ENCODE data around the gene SAMD14. TPM values are rescaled to one million over a fixed set of nuclear protein-coding genes. Genes with fewer than 3 reads are reported as not detected.

SAMD14 gene
- total and polyA plus RNA-seq, 2 donors (not counting 1 experiment from before 2014, with no cell fraction given), result 0.13 to 0.89 TPM

DNA sequence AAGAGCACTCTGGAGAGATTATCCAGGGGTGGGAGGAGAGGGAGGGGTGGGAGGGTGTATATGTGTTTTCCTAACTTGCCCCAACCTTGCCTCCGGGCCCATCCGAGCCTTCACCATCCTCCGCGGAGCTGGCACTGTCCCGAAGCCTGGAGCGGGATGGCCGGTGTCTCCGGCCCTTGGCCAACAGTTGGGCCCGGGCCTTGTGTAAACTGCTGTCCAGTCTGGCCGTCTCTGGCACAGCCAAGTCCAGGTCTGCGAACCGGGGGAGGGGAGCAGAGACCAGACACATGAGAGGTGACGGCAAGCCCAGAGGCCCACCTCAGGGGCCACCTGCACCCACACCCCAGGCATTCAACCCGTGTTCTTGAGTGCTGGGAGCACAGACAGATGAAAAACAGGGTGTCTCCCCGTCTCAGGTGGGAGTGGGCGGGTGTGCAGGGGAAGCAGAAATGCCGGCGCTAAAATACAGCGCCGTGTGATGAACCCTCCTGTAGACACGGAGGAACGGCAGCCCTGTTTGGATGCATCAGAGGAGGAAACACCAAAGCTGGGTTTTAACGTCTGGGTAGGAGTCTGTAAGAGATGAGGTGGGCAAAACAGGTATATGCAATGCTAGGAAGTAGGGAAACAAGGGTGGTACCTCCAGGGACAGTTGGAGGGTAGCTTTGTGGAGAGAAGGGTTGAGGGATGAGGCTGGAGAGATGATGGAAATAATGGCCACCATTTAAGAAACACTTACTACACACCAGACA lies 11.7 kb downstream of the SAMD14 start:
- H3K27ac Mint-ChIP-seq, result no peak overlapping the region
- no peaks in the 10 kb centered on the region for H3K79me2 ChIP-seq (ENCODE audit: control insufficient read depth, insufficient read depth, low read length)
- no peak overlapping the region for H3K4me3 ChIP-seq (ENCODE audit: control extremely low read depth in 1 of 5, extremely low read depth in 1 of 5, insufficient read depth in 1 of 5, low read depth in 2 of 5, low read length in 4 of 5)
- TF ChIP-seq EZH2 (IDR thresholded peaks at IDR 0.05; ENCODE audit: borderline replicate concordance, insufficient read depth, low read depth, low read length, poor library complexity, severe bottlenecking), result no peak
- TF ChIP-seq, protein P1, sequence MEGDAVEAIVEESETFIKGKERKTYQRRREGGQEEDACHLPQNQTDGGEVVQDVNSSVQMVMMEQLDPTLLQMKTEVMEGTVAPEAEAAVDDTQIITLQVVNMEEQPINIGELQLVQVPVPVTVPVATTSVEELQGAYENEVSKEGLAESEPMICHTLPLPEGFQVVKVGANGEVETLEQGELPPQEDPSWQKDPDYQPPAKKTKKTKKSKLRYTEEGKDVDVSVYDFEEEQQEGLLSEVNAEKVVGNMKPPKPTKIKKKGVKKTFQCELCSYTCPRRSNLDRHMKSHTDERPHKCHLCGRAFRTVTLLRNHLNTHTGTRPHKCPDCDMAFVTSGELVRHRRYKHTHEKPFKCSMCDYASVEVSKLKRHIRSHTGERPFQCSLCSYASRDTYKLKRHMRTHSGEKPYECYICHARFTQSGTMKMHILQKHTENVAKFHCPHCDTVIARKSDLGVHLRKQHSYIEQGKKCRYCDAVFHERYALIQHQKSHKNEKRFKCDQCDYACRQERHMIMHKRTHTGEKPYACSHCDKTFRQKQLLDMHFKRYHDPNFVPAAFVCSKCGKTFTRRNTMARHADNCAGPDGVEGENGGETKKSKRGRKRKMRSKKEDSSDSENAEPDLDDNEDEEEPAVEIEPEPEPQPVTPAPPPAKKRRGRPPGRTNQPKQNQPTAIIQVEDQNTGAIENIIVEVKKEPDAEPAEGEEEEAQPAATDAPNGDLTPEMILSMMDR (IDR thresholded peaks at IDR 0.05), result no peak
- H3K36me3 ChIP-seq (replicated peaks in 1 of 2; ENCODE audit: control extremely low read depth in 1 of 2, control insufficient read depth in 1 of 2, extremely low read depth in 1 of 2, insufficient read depth in 2 of 2, low read length in 1 of 2), result no peaks in the 10 kb centered on the region
- peaks cover 55% of the 10 kb centered on the region for H3K27me3 Mint-ChIP-seq
- H4K20me1 ChIP-seq (ENCODE audit: control insufficient read depth, insufficient read depth, low read length, poor library complexity, severe bottlenecking), result no peaks in the 10 kb centered on the region
- 96% methylated on average over 22 of the region's 23 CpGs for WGBS (ENCODE audit: insufficient coverage)
- H3K4me1 ChIP-seq (ENCODE audit: control insufficient read depth in 2 of 2, insufficient read depth in 2 of 2, low read length in 2 of 2), result peaks cover 10 to 20% of the 10 kb centered on the region in 2 donors
- no peak overlapping the region for H2AFZ ChIP-seq (ENCODE audit: insufficient read depth, low read depth, low read length, poor library complexity, severe bottlenecking)
- ATAC-seq (ENCODE audit: low read depth) (no peak), DNase-seq (no peak)
- H3K9ac ChIP-seq (ENCODE audit: low read length), result no peak overlapping the region
- intact Hi-C loops (cut with micrococcal nuclease), result no loop called here
- POLR2A ChIA-PET, result no interaction called here
- H3K4me2 ChIP-seq (replicated peaks; ENCODE audit: low read depth, low read length, poor library complexity, severe bottlenecking), result no peak overlapping the region
- no peak overlapping the region for H3K27ac ChIP-seq (ENCODE audit: low read length in 2 of 2)
- no peaks in the 10 kb centered on the region for H3K9me3 Mint-ChIP-seq (ENCODE audit: insufficient read depth)
- no peaks in the 10 kb centered on the region for H3K9me3 ChIP-seq (ENCODE audit: control extremely low read depth in 1 of 3, control insufficient read depth in 2 of 3, insufficient read depth in 1 of 3, low read length in 2 of 3)
- peak overlapping the region; percentile 42 for H3K4me3 Mint-ChIP-seq
- CTCF ChIA-PET, result interaction anchor here (1.0 to 6.8 kb wide), 12 partner anchors 8 to 178 kb away, joined by 3 to 48 read pairs (median 8); partner anchors contain the start of gene PDK2
- peaks cover 0 to 47% (median 16%) of the 10 kb centered on the region in 4 experiments for H3K27me3 ChIP-seq (replicated peaks in 1 of 4; ENCODE audit: control extremely low read depth in 1 of 4, control insufficient read depth in 3 of 4, insufficient read depth in 4 of 4, low read length in 3 of 4)
- peaks cover 14% of the 10 kb centered on the region for H3K4me1 Mint-ChIP-seq
